GM18867 (cell line): ENCODE results near the gene MDFIC.

Source experiments
- ATAC-seq: cut with Tn5 transposase; IDR thresholded peaks from one replicate; pipeline ENCODE4 v1.9.1; 2021; ENCODE audit warnings: mild to moderate bottlenecking, moderate library complexity; ENCODE audit not compliant: unreplicated experiment

MDFIC gene

GRCh38 chr7:114924038-114924712 is 2.3 kb downstream of the MDFIC start:
- ATAC-seq, result peak; percentile 23

- no peak for ATAC-seq
These were observed 3.5 kb downstream of the MDFIC start for GRCh38 chr7:114925434-114925833.

GRCh38 chr7:114928060-114928459 is 6.2 kb downstream of the MDFIC start:
- ATAC-seq, result no peak

DNA sequence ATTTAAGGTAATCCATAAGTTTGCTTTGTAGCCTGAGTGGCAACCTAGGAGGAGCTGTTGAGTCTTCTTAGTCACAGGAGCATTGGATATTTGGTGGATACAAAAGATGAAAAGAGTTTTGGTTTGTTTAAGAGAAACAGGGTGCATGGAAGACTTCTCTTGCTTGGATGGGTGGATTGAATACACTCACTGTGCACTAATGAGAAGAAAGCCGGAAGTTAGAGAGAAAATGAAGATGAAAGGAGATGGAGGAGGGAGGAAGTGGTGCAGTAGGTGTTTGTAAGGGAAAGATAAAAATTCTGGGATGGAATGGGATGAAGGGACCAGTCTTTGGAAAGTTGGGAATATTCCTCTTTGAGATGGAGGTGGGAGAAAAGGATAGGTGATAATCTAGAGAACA is 7.7 kb downstream of the MDFIC start:
- ATAC-seq, result no peak

DNA sequence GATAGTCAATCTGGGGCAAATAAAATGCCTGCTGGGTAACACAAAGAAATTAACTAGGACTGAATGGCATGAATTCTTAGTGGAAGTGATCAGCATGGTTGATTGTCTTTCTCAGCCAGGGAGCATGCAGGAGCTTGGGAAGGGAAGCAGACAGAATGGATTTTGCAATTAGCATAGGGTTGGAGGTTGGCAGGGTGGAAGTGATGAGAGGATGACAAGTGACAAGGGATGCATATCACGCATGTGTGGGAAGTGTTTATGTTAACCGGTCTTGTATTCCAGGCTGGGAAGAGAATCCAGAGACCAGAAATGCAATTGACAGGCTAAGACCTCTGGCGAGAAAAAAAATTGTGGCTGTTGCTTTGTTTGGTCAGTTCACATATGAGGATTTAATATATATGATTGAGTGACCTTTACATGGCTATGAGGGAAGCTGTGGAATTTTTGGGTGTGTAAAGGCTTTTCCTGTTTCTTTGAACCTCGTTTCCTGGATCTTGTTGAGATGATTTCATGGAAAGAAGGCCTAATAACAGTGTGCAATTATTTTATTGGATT is 8.3 kb downstream of the MDFIC start:
- ATAC-seq, result no peak

DNA sequence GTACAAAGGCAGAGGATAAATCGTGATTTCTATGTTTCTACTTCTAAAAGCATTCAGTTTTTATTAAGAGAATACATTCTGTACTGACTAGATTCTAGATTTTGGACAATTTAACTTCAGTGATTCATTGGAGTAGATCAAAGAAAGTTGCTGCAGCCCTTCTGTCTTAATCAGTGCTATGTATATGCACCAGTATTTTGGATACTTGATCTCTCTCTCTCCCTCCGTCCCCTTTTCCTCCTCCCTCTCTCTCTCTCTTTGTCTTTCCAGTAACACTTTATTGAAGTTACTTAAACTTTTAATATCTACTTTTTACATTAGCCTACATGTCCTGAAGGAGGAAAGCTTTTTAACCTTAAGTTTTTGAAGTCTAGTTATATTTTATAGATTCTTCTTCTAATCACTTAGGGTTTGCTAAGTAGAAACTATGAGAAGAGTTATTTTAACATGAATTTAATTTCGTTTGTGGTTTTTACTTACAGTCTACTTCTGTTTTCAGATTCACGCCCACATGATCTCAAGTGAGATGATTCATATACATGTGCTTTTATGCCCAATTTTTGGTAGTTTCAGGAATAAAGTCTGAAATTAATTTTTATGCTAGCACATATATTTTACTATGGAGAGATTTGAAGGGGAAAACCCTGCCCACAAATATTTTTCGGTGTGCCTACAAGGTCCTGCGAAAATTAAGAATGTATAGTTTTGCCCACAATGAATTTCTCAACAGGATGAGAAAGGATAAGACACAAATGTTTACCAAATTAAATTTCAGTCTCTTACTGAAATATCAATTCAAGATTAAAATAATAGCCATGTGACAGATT is 9.1 kb downstream of the MDFIC start:
- peak; percentile 57 for ATAC-seq

GRCh38 chr7:114931656-114932011 is 9.7 kb downstream of the MDFIC start:
- ATAC-seq, result peak; percentile 87

DNA sequence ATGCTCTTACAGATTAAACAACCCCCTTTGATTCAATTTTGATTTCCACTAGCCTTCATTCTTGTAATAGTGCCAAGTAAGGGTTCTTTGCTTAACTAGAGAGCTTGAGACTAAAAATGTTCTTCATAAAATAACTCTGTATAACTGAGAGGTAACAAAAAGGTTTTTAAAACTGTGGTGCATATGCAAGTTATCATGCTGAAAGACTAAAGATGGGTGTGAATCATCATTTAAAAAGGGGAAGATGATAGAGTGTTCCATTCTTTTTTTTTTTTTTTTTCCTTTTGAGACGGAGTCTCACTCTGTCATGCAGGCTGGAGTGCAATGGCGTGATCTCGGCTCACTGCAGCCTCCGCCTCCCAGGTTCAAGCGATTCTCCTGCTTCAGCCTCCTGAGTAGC is 11.1 kb downstream of the MDFIC start:
- no peak for ATAC-seq

- ATAC-seq, result no peak
These were observed 11.8 kb downstream of the MDFIC start for GRCh38 chr7:114933658-114934057.

DNA sequence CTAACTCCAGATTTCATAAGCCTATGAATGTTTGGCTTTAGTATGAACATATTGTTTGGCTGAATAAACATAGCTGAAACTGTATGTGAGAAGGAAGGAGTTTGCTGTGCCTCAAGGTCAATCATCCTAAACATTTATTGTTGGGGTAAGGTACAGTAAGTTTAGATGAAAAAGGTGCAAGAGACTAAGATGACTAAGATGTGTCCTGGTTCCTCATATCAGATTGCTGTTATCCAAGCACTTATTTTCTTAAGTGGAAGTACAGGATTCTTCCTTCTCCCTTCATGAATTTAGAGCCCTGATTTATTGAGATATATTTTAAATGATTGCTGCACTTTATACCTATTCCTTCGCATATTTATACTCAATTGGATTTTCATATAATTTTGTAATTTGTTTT is 12.2 kb downstream of the MDFIC start:
- ATAC-seq, result no peak

DNA sequence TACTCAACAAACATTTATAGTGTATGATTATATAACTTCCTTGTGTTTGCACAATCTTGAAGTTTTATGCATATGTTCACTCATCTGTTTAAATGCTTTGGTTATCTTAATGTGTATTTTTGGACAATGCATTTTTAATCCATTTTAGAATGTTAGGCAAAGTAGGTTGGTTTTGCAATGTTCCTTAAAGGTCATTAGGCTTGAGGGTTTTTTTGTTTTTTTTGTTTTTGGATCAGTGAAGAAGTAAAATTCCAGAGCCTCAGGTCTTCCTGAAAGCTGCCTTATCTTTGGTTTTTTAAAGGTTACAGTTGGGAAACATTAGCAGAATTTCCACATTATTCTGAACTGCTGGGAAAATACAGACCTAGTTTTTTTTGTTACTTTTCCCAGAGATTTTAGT is 12.8 kb downstream of the MDFIC start:
- no peak for ATAC-seq

- no peak for ATAC-seq
These were observed 14.6 kb downstream of the MDFIC start for GRCh38 chr7:114936471-114936870.

- ATAC-seq, result no peak
These were observed 15.6 kb downstream of the MDFIC start for GRCh38 chr7:114937446-114937845.

DNA sequence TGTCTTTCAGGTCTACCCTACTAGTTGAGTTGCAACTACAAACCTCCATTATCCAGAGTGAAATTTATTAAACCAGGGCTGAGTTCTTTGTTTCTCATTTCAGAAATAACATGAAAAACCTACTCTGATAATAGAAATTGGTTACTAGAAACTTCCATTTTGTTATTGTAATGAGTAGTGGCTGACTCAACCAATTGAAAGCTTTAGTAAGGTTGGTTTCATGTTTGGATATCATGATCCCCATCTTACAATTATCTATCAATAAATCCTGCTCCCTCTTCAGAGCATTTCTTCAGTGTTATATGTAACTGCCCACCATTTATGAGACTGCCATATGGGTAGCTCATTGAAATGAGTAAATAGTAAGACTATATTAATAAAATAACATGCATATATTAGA is 16.9 kb downstream of the MDFIC start:
- ATAC-seq, result no peak

- peak; percentile 36 for ATAC-seq
These were observed 17.7 kb downstream of the MDFIC start for GRCh38 chr7:114939484-114940097.

DNA sequence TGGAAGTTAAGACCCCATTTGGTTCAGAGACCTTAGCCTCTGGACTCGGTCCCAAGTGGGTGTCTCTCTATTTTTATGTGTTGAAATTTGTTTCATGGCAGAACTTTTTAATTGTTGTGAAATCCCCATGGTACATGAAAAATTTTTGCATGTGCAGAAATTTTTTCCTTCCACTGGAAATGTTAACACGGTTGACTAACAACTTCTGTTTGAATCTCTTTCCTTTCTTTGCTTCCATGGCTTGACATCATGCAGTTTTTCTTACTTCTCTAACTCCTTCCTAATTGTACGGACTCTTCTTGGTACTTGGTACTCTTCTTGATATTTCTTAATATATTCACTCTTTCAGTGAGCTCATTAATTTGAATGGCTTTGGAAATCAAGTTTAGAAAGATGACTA is 18.3 kb downstream of the MDFIC start:
- ATAC-seq, result no peak

GRCh38 chr7:114941692-114942091 is 19.8 kb downstream of the MDFIC start:
- ATAC-seq, result peak; percentile 59

- ATAC-seq, result peak; percentile 55
These were observed 20.7 kb downstream of the MDFIC start for GRCh38 chr7:114942446-114943175.

- ATAC-seq, result no peak
These were observed 21.6 kb downstream of the MDFIC start for GRCh38 chr7:114943530-114943929.

- no peak for ATAC-seq
These were observed 22.3 kb downstream of the MDFIC start for GRCh38 chr7:114943953-114944744.
